Measurements from ENCODE around the gene SMAD5.

Gene SMAD5

GRCh38 chr5:136199408-136199807, 66.8 kb downstream of the SMAD5 start:
- no peak for DNase-seq

GRCh38 chr5:136200130-136200529, 67.5 kb downstream of the SMAD5 start:
- no peak for DNase-seq

GRCh38 chr5:136200761-136201160, 68.1 kb downstream of the SMAD5 start:
- no peak for DNase-seq

- DNase-seq: no peak
Measured at GRCh38 chr5:136201870-136202269, 69.2 kb downstream of the SMAD5 start.

GRCh38 chr5:136202469-136203205, 70.0 kb downstream of the SMAD5 start:
- DNase-seq: no peak

- DNase-seq: no peak
Measured at GRCh38 chr5:136203303-136203922, 70.8 kb downstream of the SMAD5 start.

GRCh38 chr5:136205061-136205702, 72.5 kb downstream of the SMAD5 start:
- no peak for DNase-seq

GRCh38 chr5:136205941-136206340, 73.3 kb downstream of the SMAD5 start:
- no peak for DNase-seq

GRCh38 chr5:136206361-136206760, 73.7 kb downstream of the SMAD5 start:
- no peak for DNase-seq

- no peak for DNase-seq
Measured at GRCh38 chr5:136207631-136208030, 75.0 kb downstream of the SMAD5 start.

GRCh38 chr5:136208916-136209315, 76.3 kb downstream of the SMAD5 start:
- DNase-seq: no peak

GRCh38 chr5:136209346-136209910, 76.8 kb downstream of the SMAD5 start:
- no peak for DNase-seq

- no peak for DNase-seq
Measured at GRCh38 chr5:136210259-136210658, 77.6 kb downstream of the SMAD5 start.

- DNase-seq: no peak
Measured at GRCh38 chr5:136211282-136212040, 78.8 kb downstream of the SMAD5 start.

GRCh38 chr5:136212252-136212721, 79.6 kb downstream of the SMAD5 start:
- peak in 1 of 2 experiments; percentile 46 for DNase-seq

GRCh38 chr5:136213919-136214493, 81.4 kb downstream of the SMAD5 start:
- no peak for DNase-seq

GRCh38 chr5:136215812-136216211, 83.2 kb downstream of the SMAD5 start:
- no peak for DNase-seq

- DNase-seq: no peak
Measured at GRCh38 chr5:136216230-136216629, 83.6 kb downstream of the SMAD5 start.

GRCh38 chr5:136221340-136221739, 88.7 kb downstream of the SMAD5 start:
- DNase-seq: no peak

GRCh38 chr5:136222580-136223235, 90.1 kb downstream of the SMAD5 start:
- no peak for DNase-seq

GRCh38 chr5:136225796-136226195, 93.2 kb downstream of the SMAD5 start:
- no peak for DNase-seq

GRCh38 chr5:136226401-136226800, 93.8 kb downstream of the SMAD5 start:
- no peak for DNase-seq

Data from stimulated activated CD4-positive, alpha-beta T cell treated with anti-CD3 and anti-CD28 coated beads, Interleukin-4, amount 100 ng/mL, for 4 hours (primary cell).